ENCODE data around the gene HMGA1. TPM values are rescaled to one million over a fixed set of nuclear protein-coding genes. Genes with fewer than 3 reads are reported as not detected.

The HMGA1 gene
- total and polyA plus RNA-seq, 10 of the 15 experiments (the other 5 are each of a cell fraction or from before 2014, with no cell fraction given) = 13.4 to 885 (median 508) TPM

GRCh38 chr6:34226731-34227586 is 9.7 kb upstream of the HMGA1 start:
- Histone ChIP-seq H3K27ac (ENCODE audit: control insufficient read depth, insufficient read depth) (peak overlapping the region; percentile 60), H3K79me2 (ENCODE audit: control insufficient read depth, insufficient read depth, low read length) (no peaks in the 10 kb centered on the region), H3K36me3 (ENCODE audit: control insufficient read depth in 2 of 2, insufficient read depth in 2 of 2, low read length in 1 of 2) (no peaks in the 10 kb centered on the region), H3K4me1 (ENCODE audit: control insufficient read depth, insufficient read depth, low read length) (peaks cover 34% of the 10 kb centered on the region), H2AFZ (ENCODE audit: control insufficient read depth, low read depth, low read length) (no peak overlapping the region), H3K4me3 (no peak overlapping the region), H3K27me3 (replicated peaks in 1 of 2; ENCODE audit: control insufficient read depth in 2 of 2, insufficient read depth in 2 of 2, low read length in 1 of 2) (no peaks in the 10 kb centered on the region), H4K20me1 (ENCODE audit: control insufficient read depth, insufficient read depth) (no peaks in the 10 kb centered on the region), H3K9me3 (replicated peaks; ENCODE audit: control insufficient read depth, insufficient read depth, low read length) (no peaks in the 10 kb centered on the region), H3K4me2 (ENCODE audit: control insufficient read depth, insufficient read depth) (peak overlapping the region; percentile 2; the same call in 1 of the 2 replicates), H3K9ac (ENCODE audit: control insufficient read depth, insufficient read depth, low read length) (no peak overlapping the region)
- ATAC-seq (no peak), DNase-seq (ENCODE audit: low read depth, low spot score) (no peak), FAIRE-seq (no peak)
- TF ChIP-seq EP300 (IDR thresholded peaks at IDR 0.05; ENCODE audit: borderline replicate concordance in 1 of 2, control insufficient read depth in 1 of 2, low read depth in 2 of 2, low read length in 2 of 2) (no peak), TCF12 (IDR thresholded peaks at IDR 0.05; ENCODE audit: low read depth, low read length) (0 out of 2 replicates have a peak, but pooled peaks have one; percentile 9), CHD2 (IDR thresholded peaks at IDR 0.05; ENCODE audit: borderline replicate concordance, low read depth, low read length) (0 out of 2 replicates have a peak, but pooled peaks have one; percentile 26), EED (IDR thresholded peaks at IDR 0.05; ENCODE audit: low read depth) (0 out of 2 replicates have a peak, but pooled peaks have one; percentile 6), CTCF (IDR thresholded peaks at IDR 0.05 in 2 of 3, conservative IDR thresholded peaks at IDR 0.05 in 1 of 3; ENCODE audit: control insufficient read depth in 2 of 3, extremely low read depth in 1 of 3, insufficient read depth in 1 of 3, low read depth in 3 of 3, low read length in 3 of 3) (0 out of 6 replicates have a peak, but pooled peaks of 2 of the 3 experiments have one; percentile 6 to 9), RCOR1 (conservative IDR thresholded peaks at IDR 0.05; ENCODE audit: low read depth, low read length) (no peak), ZBTB40 (IDR thresholded peaks at IDR 0.05; ENCODE audit: borderline replicate concordance) (no peak), SPI1 (IDR thresholded peaks at IDR 0.05; ENCODE audit: borderline replicate concordance, insufficient read depth, low read depth, low read length) (peak; percentile 8; the same call in 1 of the 2 replicates), TCF7 (IDR thresholded peaks at IDR 0.05; ENCODE audit: borderline replicate concordance) (no peak), RUNX3 (IDR thresholded peaks at IDR 0.05; ENCODE audit: low read length) (peak; percentile 56)
- intact Hi-C loops (cut with micrococcal nuclease; ENCODE audit: unreplicated experiment) (no loop called here), in situ Hi-C loops (cut with MboI) (loop anchor here (25.0 kb wide), 1 partner anchor 385 kb away; no protein-coding TSS in a partner anchor)
- CTCF ChIA-PET = interaction anchor here (0.8 to 1.5 kb wide), 3 partner anchors 10 to 17 kb away, joined by 3 to 7 read pairs (median 3); partner anchors contain the start of gene HMGA1
- RAD21 ChIA-PET (ENCODE audit: unreplicated experiment) = interaction anchor here (1.0 kb wide), 1 partner anchor 89 kb away, joined by 3 read pairs; no protein-coding TSS in a partner anchor
- SMC1A ChIA-PET (ENCODE audit: uncharacterized antibody, unreplicated experiment) = interaction anchor here (1.1 to 1.8 kb wide), 3 partner anchors 10 to 188 kb away, joined by 3 to 5 read pairs (median 3); partner anchors contain the start of gene HMGA1
- WGBS (ENCODE audit: insufficient coverage, insufficient replicate concordance, low lambda C conversion rate, missing lambda C conversion rate) = 70% methylated on average over 14 of the region's 15 CpGs
- BruUV-seq (replicated peaks) = no TSS peak
- POLR2A ChIA-PET = interaction anchor here (1.5 to 3.0 kb wide), 2 partner anchors 10 to 22 kb away, joined by 3 to 13 read pairs; partner anchors contain the start of genes HMGA1 and SMIM29

All from GM12878 (cell line).